Glomerular visceral epithelial cell (primary cell): ENCODE measurements around the gene UBE2R2.
"Not testable (repeated sequence)": the region's sequence is repeated elsewhere in the genome, so short reads cannot be mapped to it uniquely, and the experiment has no call there.

ENCODE experiments used
- DNase-seq: peaks from one replicate; pipeline ENCODE4 v3.0.0-alpha.2; 2016; ENCODE audit errors: extremely low spot score

UBE2R2 gene

GRCh38 chr9:33799928-33800704 lies 16.8 kb upstream of the UBE2R2 start:
- no peak for DNase-seq

DNA sequence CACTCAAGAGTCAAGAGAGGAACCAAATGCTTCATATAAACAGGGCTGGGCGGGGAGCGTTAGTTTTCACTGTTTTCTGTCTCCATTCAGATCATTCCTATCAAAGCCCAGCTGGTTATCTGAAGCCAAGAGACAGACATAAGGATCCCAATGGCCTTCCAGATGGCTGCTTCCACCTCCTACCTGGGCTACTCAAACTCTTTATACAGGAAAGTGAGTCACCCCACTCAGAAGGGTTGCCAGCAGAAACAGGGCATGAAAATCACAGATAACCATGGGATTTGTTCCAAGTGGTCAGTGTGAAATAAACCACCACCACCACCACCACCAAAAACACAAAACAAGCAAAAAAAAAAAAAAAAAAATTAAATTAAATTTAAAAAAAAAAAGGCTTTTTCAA lies 16.1 kb upstream of the UBE2R2 start:
- peak; percentile 34 for DNase-seq

- not testable (repeated sequence) for DNase-seq
These were observed 14.9 kb upstream of the UBE2R2 start for GRCh38 chr9:33801943-33802500.

DNA sequence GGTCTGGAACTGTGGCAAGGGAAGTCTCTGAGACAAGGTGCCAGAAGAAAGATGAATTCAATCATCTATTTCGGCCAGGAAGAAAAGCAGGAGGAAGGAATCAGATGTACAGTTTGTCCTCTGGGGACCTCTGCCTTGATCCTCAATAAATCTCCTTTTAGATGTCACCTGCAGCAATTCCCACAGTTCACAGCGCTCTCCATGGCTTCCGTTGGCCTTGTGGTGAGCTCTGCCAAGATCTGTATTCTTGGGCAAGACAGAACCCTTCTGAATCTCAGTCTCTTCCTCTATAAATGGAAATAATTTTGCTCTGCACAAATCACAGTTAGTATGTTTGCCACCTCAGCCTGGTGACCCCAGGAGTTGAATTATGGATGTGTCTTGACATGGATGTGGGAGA lies 12.8 kb upstream of the UBE2R2 start:
- not testable (repeated sequence) for DNase-seq

- not testable (repeated sequence) for DNase-seq
These were observed 9.8 kb upstream of the UBE2R2 start for GRCh38 chr9:33807156-33807555.

DNA sequence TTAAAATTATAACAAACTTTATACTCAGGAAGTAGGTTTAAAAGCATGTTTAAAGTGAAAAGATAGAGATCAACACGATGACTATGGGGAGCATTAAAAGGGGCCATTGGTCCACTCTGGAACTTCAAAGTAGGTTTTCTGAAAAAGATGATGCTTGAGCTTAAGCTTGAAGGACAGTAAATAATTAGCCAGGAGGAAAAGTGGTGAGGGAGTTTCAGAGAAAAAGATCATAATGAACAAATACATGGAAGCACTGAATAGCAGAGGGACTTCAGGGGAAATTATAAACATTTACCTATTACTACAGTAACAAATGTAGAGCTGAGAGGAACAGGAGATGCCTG lies 8.0 kb upstream of the UBE2R2 start:
- DNase-seq: not testable (repeated sequence)

- DNase-seq: no peak
These were observed 7.5 kb upstream of the UBE2R2 start for GRCh38 chr9:33809506-33809905.

DNA sequence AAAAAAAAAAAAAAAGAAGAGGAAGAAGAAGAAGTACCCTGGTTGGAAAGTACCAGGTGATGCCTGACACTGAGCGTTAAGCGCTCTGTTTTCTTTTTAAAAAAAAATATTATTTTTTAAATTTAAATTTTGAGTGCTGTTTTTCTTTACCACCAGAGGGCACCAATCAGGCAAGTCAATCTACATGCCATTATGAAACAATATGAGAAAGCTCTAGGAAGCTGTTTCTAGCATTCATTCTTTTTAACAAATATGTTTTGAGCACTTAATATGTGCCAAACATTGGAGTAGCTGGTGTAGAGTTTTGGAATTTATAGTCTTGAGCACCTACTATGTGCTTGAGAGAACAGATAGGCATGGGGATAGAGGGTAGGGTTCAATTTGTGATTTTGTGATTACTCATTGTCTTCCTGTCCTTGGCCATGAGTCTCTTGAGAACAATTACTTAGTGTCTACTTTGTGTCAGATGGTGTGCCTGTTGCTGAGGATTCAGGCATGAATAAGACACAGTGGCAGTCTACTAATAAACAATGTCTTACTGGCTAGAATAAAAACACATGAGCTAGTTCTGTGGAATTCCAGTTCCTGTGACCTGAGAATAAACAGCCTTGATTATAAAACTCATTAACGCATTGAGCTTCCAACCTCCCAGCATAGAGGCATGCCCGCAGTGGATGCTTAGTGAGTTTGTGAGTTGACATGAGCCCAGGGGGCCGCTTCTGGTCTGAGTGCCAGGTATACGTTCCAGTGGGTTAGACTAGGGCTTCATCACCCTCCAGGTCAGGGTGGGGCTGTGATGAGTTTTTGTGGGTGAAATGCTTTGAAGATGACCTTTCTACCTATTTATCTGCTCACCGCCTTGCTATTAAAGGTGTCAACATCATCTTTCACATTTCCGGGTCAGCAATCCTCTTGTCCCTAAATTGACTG lies 3.0 kb upstream of the UBE2R2 start:
- peak; percentile 48 for DNase-seq

DNA sequence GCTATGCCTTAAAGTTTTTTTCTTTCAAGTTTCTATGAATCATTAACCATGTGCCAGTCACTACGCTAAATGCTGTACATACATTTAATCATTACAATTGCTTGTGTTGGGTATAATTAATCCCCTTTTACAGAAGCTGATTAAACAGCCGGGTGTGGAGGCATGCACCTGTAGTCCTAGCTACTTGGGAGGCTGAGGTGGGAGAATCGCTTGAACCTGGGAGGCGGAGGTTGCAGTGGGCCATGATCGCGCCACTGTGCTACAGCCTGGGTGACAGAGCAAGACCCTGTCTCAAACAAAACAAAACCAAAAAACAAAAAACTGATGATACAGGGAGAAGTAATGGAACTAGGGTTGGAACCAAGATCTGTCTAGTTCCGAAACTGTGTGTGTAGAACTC lies 1.2 kb upstream of the UBE2R2 start:
- DNase-seq: no peak

- peak; percentile 78 for DNase-seq
These were observed 587 bp downstream of the UBE2R2 start for GRCh38 chr9:33817327-33818166.

- DNase-seq: no peak
These were observed 1.3 kb downstream of the UBE2R2 start for GRCh38 chr9:33818167-33818846.

- no peak for DNase-seq
These were observed 2.0 kb downstream of the UBE2R2 start for GRCh38 chr9:33818847-33819500.

GRCh38 chr9:33820231-33820745 lies 3.3 kb downstream of the UBE2R2 start:
- no peak for DNase-seq

- DNase-seq: no peak
These were observed 6.8 kb downstream of the UBE2R2 start for GRCh38 chr9:33823801-33824200.

GRCh38 chr9:33827285-33827684 lies 10.3 kb downstream of the UBE2R2 start:
- DNase-seq: not testable (repeated sequence)

- DNase-seq: not testable (repeated sequence)
These were observed 12.8 kb downstream of the UBE2R2 start for GRCh38 chr9:33829641-33830230.

DNA sequence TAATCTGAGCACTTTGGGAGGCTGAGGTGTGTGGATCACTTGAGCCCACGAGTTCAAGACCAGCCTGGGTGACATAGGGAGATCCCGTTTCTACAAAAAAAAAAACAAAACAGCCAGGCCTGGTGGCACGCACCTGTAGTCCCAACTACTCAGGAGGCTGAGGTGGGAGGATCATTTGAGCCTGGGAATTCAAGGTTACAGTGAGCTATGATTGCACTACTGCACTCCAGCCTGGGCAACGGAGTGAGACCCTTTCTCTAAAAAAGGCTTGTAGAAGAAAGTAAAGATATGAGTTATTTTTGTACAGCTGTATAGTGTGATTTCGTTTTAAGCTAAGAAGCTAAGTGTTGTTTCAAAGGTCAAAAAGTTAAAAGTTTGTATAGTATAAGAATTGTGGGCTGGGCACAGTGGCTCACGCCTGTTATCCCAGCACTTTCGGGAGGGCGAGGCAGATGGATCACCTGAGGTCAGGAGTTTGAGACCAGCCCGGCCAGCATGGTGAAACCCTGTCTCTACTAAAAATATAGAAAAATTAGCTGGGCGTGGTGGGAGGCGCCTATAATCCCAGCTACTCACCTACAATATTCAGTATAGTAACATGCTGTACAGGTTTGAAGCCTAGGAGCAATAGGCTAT lies 18.8 kb downstream of the UBE2R2 start:
- no peak for DNase-seq

GRCh38 chr9:33836261-33836660 lies 19.3 kb downstream of the UBE2R2 start:
- peak; percentile 47 for DNase-seq

- no peak for DNase-seq
These were observed 20.2 kb downstream of the UBE2R2 start for GRCh38 chr9:33837138-33837537.
